ENCODE results near the gene SAPCD2.

Gene SAPCD2

GRCh38 chr9:137107312-137107921 is 37.1 kb upstream of the SAPCD2 start:
- DNase-seq = no peak

DNA sequence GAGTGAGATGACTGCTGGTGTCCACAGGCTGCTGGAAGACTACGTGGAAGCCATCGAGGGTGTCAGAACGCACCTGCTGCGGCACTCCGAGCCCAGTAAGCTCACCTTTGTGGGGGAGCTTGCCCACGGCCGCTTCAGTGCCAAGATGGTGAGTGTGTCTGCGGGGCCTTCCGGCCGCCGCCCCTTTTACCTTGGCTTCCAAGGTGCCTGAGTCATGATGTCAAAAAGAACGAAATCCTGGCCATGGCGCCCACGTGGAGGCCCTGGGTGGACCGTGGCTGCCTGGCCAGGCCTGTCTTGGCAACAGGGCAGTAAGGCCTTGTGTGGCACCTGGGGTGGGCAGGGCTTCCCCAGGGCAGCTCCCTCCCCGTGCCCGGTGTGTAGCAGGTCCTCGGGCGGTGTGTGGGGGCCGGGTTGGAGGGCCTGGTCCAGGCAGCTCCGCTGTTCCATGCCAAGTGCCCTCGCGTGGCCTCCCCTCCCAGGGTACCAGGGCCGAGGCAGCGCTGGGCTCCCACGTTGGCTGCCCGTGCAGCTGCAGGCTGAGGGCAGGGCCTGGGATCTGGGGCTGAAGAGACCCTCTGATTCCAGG is 36.4 kb upstream of the SAPCD2 start:
- DNase-seq = no peak

GRCh38 chr9:137105814-137106661 is 35.7 kb upstream of the SAPCD2 start:
- DNase-seq = no peak

- DNase-seq = no peak
These were observed 33.0 kb upstream of the SAPCD2 start for GRCh38 chr9:137103206-137103999.

DNA sequence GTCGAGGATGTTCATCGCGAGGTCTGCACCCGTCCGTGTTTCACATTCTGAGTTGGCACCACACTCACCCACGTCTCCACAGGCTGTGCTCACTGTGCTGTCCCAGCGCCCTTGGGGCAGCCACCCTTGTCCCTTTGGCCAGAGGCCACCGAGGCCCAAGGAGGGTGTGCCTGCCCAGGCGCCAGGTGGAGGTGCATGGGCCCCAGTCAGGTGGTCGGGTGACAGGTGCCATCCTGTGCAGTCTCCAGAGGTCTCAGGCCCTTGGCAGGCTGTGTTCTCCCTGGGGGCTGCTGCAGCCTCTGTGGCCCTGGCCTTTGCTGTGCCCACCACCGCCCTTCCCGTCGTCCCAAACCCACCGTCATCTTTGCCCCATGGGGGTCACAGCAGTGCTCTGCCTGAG is 28.9 kb upstream of the SAPCD2 start:
- no peak for DNase-seq

DNA sequence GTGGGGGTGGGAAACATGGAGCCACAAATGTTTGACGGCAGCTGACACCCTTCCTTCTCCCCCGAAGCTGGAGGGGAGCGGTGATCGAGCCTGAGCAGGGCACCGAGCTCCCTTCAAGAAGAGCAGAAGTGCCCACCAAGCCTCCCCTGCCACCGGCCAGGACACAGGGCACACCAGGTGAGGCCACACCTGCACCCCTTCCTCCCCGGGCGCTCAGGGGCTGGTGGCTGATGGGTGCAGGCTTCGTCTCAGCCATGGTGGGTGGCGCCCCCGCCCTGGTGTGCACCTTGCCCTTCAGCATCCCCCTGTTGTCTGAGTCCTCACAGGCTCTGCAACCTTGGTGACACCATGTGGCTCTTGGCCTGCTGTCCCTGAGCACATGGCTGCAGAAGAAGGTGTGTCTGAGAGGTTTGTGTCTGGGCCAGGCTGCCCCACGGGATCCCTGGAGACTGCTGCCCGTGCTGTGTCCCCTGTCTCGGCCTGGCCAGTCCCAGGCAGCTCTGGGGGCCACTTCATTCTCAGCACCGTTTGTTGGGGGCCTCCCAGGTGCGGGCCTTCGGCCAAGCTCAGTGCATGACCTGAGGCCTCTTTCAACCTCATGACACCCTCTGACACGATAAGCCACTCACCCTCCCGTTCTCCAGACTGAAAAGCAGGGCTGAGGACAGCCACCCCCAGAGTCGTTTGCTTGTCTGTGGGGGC is 27.6 kb upstream of the SAPCD2 start:
- no peak for DNase-seq

- DNase-seq = no peak
These were observed 26.6 kb upstream of the SAPCD2 start for GRCh38 chr9:137096785-137097546.

- DNase-seq = peak; percentile 86
These were observed 25.5 kb upstream of the SAPCD2 start for GRCh38 chr9:137095664-137096517.

- no peak for DNase-seq
These were observed 19.0 kb upstream of the SAPCD2 start for GRCh38 chr9:137089232-137089947.

- no peak for DNase-seq
These were observed 17.8 kb upstream of the SAPCD2 start for GRCh38 chr9:137088121-137088520.

DNA sequence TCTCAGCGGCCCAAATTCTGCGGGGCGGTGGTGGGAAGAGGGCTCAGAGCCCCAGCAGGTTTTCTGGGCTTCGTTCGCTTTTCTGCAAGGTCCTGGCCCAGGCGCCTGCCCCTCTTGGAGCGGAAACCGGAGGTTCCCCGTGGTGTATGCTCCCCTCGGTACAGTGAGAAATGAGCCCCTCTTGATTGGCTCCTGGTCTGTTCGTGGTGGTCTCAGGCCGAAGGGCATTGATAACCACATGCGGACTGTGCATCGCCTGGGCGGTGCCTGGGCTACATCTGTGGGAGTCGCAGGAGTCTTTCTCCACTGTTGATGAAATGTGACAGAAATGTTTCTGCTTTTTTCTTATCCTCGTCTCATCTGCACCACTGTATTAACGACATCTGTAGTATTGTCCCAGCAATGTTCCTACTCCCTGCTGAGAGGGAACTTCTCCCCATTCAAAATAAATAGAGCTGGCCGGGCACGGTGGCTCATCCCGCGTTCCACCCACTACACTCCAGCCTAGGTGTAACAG is 17.1 kb upstream of the SAPCD2 start:
- DNase-seq = no peak

GRCh38 chr9:137086531-137087408 is 16.4 kb upstream of the SAPCD2 start, which contains the start of gene MAN1B1:
MAN1B1 (plus strand) TSS chr9:137086985; CDS start chr9:137087000, 15 bp downstream.
- peak; percentile 99 to 100 for DNase-seq

DNA sequence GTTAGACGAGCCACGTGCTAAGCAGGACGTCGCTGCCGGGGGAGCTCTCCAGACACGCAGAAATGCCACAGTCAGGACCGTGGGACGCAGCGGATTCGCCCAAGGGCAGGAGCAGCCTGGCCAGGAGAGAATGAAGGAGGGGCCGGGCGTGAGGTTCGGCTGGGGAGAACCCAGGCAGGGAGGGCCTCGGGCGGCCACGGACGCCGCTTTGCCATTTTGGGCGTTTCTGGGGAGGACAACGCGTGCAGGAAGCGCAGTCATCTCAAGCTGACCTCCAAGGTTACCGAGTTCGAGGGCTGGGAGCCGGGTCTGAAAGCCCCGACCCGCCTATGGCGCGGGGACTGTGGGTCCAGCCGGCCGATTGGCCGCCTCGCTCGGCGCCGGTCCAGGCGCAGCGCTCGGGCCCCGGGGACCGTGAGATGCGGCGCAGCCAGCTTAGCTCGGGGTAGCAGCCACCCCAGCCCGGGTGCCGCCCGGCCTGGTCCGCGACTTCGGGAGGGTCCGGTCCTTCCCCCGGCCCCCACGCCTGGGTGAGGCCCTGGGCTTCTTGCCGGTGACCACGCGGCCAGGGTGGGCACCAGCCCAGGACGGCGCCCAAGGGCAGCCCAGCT is 15.7 kb upstream of the SAPCD2 start:
- DNase-seq = peak; percentile 41 to 47

- DNase-seq = no peak
These were observed 14.2 kb upstream of the SAPCD2 start for GRCh38 chr9:137084526-137084925.

DNA sequence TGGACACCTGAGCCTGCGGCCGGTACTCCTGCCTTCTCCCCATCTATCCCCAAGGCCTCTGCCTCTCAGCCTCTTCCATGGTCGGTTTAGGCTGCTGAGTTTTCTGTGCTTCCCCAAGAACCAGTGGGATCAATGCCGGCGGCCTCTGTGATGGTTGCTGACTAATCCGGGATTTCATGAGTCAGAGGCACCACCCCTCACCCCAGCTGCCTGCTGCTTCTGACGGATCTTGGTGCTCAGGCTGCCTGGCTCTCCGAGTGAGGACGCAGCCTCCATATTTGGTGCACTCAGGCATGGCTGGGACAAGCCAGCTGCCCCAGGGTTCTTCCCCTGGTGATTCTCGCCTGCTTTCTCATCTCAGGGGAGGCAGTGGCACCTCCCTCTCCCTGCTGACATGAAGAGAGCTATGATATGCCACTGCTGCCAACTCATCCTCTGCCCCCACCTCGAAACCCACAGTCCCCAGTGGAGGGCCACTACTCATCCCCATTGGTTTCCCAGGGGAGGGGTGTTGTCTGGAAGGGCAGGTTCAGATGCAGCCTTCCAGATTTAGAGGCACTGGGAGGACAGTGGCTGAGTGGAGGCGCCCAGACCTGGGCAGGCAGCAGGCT is 13.1 kb upstream of the SAPCD2 start:
- DNase-seq = peak in 1 of 2 donors; percentile 35

- no peak for DNase-seq
These were observed 12.6 kb upstream of the SAPCD2 start for GRCh38 chr9:137082925-137083290.

DNA sequence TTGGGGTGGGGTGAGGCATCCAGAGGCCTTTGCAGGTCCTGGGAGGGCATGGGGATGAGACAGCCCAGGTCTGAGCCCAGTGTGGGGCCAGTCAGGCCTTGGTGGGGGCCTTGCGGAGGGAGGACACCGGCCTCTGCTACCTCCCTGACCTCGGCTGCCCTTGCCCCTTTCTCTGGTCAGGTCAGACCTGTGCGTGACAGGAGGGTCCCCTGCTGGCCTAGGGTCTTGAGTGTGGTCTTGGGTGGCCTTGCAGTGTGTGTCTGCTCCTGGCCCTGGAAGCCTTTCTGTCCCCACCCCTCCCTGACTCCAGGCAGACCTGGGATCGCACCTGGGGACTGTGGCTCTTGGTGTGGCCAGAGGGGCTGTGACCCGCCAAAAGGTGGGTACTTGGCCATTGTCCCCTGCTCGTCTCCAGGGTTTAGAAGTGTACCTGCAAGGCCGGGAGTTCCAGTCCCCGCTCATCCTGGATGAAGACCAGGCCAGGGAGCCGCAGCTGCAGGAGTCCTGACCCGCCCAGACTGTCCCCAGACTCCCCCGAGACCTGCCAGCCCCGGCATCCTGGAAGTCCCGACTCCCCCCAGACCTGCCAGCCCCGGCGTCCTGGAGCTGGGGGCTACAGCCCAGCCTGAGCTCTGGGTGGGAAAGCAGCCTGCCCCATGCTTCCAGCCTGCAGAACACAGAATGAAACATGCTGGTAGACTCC is 12.0 kb upstream of the SAPCD2 start:
- DNase-seq = no peak

All from stimulated activated CD4-positive, alpha-beta T cell treated with anti-CD3 and anti-CD28 coated beads, Interleukin-2, amount 100 ng/mL, for 24 hours (primary cell).